Measurements from ENCODE around the gene TMEM108. TPM values are rescaled to one million over a fixed set of nuclear protein-coding genes. Genes with fewer than 3 reads are reported as not detected.

Gene TMEM108
- total and polyA plus RNA-seq, 2 of the 4 experiments (the other 2 are of a cell fraction) = 0.18 to 2.2 TPM

GRCh38 chr3:133066026-133066425 lies 27.8 kb downstream of the TMEM108 start:
- ATAC-seq (ENCODE audit: low read depth) (no peak), DNase-seq (no peak)
- no peak overlapping the region for H3K14ac ChIP-seq (replicated peaks; ENCODE audit: low read depth, low read length)
- H4K91ac ChIP-seq (ENCODE audit: insufficient read depth, low read depth, low read length) = no peak overlapping the region
- no peak overlapping the region for H3K56ac ChIP-seq (ENCODE audit: extremely low read depth, insufficient read depth, low read length)
- BruUV-seq (replicated peaks) = no TSS peak
- no peak overlapping the region for H3K4ac ChIP-seq (ENCODE audit: low read depth, low read length)
- ChIA-PET POLR2A (ENCODE audit: unreplicated experiment) (no interaction called here), CTCF (no interaction called here)
- no peak overlapping the region for H3K18ac ChIP-seq (ENCODE audit: low read depth, low read length)
- no CpG with 5 or more reads among the region's 2 CpGs for WGBS, 2 experiments (ENCODE audit: extremely low coverage in 2 of 2, insufficient read length in 1 of 2)
- H3K23ac ChIP-seq (ENCODE audit: low read depth, low read length) = no peak overlapping the region
- H3K9ac ChIP-seq (ENCODE audit: low read depth, low read length) = no peak overlapping the region
- H3K27ac ChIP-seq (ENCODE audit: insufficient read depth, low read length) = no peak overlapping the region
- no peak overlapping the region for H4K5ac ChIP-seq (ENCODE audit: low read depth, low read length)
- H2BK20ac ChIP-seq (ENCODE audit: low read depth, low read length) = no peak overlapping the region
- no peak overlapping the region for H2AK5ac ChIP-seq (ENCODE audit: low read depth, low read length)
- H2BK120ac ChIP-seq (ENCODE audit: low read depth, low read length) = no peak overlapping the region
- no peaks in the 10 kb centered on the region for H4K20me1 ChIP-seq (ENCODE audit: insufficient read depth, low read length)
- no peak for TF ChIP-seq MAZ (IDR thresholded peaks at IDR 0.05; ENCODE audit: borderline replicate concordance, low read depth, low read length)
- no peak for TF ChIP-seq MAFK (IDR thresholded peaks at IDR 0.05; ENCODE audit: low read depth, low read length)
- no peak for TF ChIP-seq USF2 (IDR thresholded peaks at IDR 0.05; ENCODE audit: low read depth, low read length)
- no peak for TF ChIP-seq CHD1 (IDR thresholded peaks at IDR 0.05; ENCODE audit: low read depth, low read length)
- TF ChIP-seq RAD21 (IDR thresholded peaks at IDR 0.05; ENCODE audit: low read length) = no peak
- TF ChIP-seq FOS (IDR thresholded peaks at IDR 0.05; ENCODE audit: low read depth, low read length) = no peak
- no peak for TF ChIP-seq RFX5 (IDR thresholded peaks at IDR 0.05; ENCODE audit: low read depth, low read length)
- no peak for TF ChIP-seq MXI1 (IDR thresholded peaks at IDR 0.05; ENCODE audit: borderline replicate concordance, low read depth, low read length)
- no peak for TF ChIP-seq NFE2L2 (IDR thresholded peaks at IDR 0.05; ENCODE audit: low read depth, low read length)
- no peak for TF ChIP-seq CEBPB (IDR thresholded peaks at IDR 0.05; ENCODE audit: low read depth, low read length)
- no peak for TF ChIP-seq CTCF (conservative IDR thresholded peaks at IDR 0.05; ENCODE audit: low read depth, low read length)
- TF ChIP-seq SMC3 (IDR thresholded peaks at IDR 0.05; ENCODE audit: low read depth, low read length) = no peak
- no peak for TF ChIP-seq BHLHE40 (IDR thresholded peaks at IDR 0.05; ENCODE audit: low read depth, low read length)
- TF ChIP-seq POLR2A (IDR thresholded peaks at IDR 0.05; ENCODE audit: low read depth, low read length) = no peak
- no peak for TF ChIP-seq ELK1 (IDR thresholded peaks at IDR 0.05; ENCODE audit: borderline replicate concordance, low read depth, low read length)
- TF ChIP-seq RCOR1 (IDR thresholded peaks at IDR 0.05; ENCODE audit: insufficient replicate concordance, low read length) = no peak
- no peaks in the 10 kb centered on the region for H3K4me1 ChIP-seq (ENCODE audit: control insufficient read depth, insufficient read depth, low read length)
- H2BK5ac ChIP-seq (ENCODE audit: low read depth, low read length, poor library complexity, severe bottlenecking) = no peak overlapping the region
- dilution Hi-C loops (cut with HindIII; ENCODE audit: low sequenced_read_pairs, unreplicated experiment) = no loop called here
- no peak overlapping the region for H2BK15ac ChIP-seq (ENCODE audit: low read depth, low read length)
- no peak overlapping the region for H3K4me2 ChIP-seq (ENCODE audit: low read depth, low read length)
- H4K8ac ChIP-seq (ENCODE audit: low read depth in 2 of 2, low read length in 2 of 2) = no peak overlapping the region
- H3K79me1 ChIP-seq (ENCODE audit: low read depth in 1 of 2, low read length in 2 of 2) = no peaks in the 10 kb centered on the region
- H3K9me1 ChIP-seq (ENCODE audit: insufficient read depth, low read length) = 0 out of 2 replicates have a peak, but pooled peaks cover 2% of the 10 kb centered on the region
- no peak overlapping the region for H3K4me3 ChIP-seq (ENCODE audit: insufficient read depth, low read depth, low read length)
- H2AK9ac ChIP-seq (replicated peaks; ENCODE audit: low read depth, low read length, poor library complexity) = no peak overlapping the region
- no peaks in the 10 kb centered on the region for H3K27me3 ChIP-seq (ENCODE audit: control insufficient read depth, insufficient read depth, low read length)
- H3K9me3 ChIP-seq (ENCODE audit: control insufficient read depth, insufficient read depth, low read length) = no peaks in the 10 kb centered on the region
- no peaks in the 10 kb centered on the region for H3K36me3 ChIP-seq (ENCODE audit: control insufficient read depth, insufficient read depth, low read length)
- intact Hi-C loops (cut with micrococcal nuclease) = no loop called here
- H2AFZ ChIP-seq (replicated peaks; ENCODE audit: low read length, poor library complexity) = no peak overlapping the region
- in situ Hi-C loops (cut with MboI; ENCODE audit: low sequenced_read_pairs) = no loop called here
